NK-92 treated with Interleukin-12 subunit alpha and Interleukin-12 subunit beta, amount 100 ng/mL, for 24 hours (cell line): ENCODE results near the gene MIER2.
"Not testable (repeated sequence)": the region's sequence is repeated elsewhere in the genome, so short reads cannot be mapped to it uniquely, and the experiment has no call there.

Source experiments
- DNase-seq: peaks from one replicate; lab custom pipeline; 2025; lab: John Stamatoyannopoulos, UW

Gene MIER2

GRCh38 chr19:344625-345319, at the start of gene MIER2:
TSS of gene MIER2 (minus strand) at chr19:344796. CDS start at chr19:344782, 14 bp downstream.
- DNase-seq = no peak

GRCh38 chr19:393560-393959, 49.0 kb upstream of the MIER2 start:
- DNase-seq = not testable (repeated sequence)

GRCh38 chr19:392375-392970, 47.9 kb upstream of the MIER2 start:
- peak; percentile 91 for DNase-seq

GRCh38 chr19:391726-392374, 47.3 kb upstream of the MIER2 start:
- DNase-seq = no peak

- DNase-seq = no peak
Observed at GRCh38 chr19:391207-391557, 46.6 kb upstream of the MIER2 start.

- no peak for DNase-seq
Observed at GRCh38 chr19:390386-391206, 46.0 kb upstream of the MIER2 start.

GRCh38 chr19:389935-390289, 45.3 kb upstream of the MIER2 start:
- DNase-seq = no peak

GRCh38 chr19:389255-389934, 44.8 kb upstream of the MIER2 start:
- no peak for DNase-seq

GRCh38 chr19:388691-389090, 44.1 kb upstream of the MIER2 start:
- no peak for DNase-seq

GRCh38 chr19:387777-388176, 43.2 kb upstream of the MIER2 start:
- DNase-seq = no peak

- DNase-seq = not testable (repeated sequence)
Observed at GRCh38 chr19:386632-387301, 42.2 kb upstream of the MIER2 start.

- not testable (repeated sequence) for DNase-seq
Observed at GRCh38 chr19:386189-386588, 41.6 kb upstream of the MIER2 start.

GRCh38 chr19:384799-385169, 40.2 kb upstream of the MIER2 start:
- DNase-seq = no peak

GRCh38 chr19:383922-384798, 39.6 kb upstream of the MIER2 start:
- DNase-seq = no peak

- DNase-seq = no peak
Observed at GRCh38 chr19:383040-383439, 38.4 kb upstream of the MIER2 start.

GRCh38 chr19:382578-382977, 38.0 kb upstream of the MIER2 start:
- peak; percentile 68 for DNase-seq

- DNase-seq = peak; percentile 62
Observed at GRCh38 chr19:381901-382300, 37.3 kb upstream of the MIER2 start.

- DNase-seq = not testable (repeated sequence)
Observed at GRCh38 chr19:380618-381219, 36.1 kb upstream of the MIER2 start.

GRCh38 chr19:379796-380195, 35.2 kb upstream of the MIER2 start:
- no peak for DNase-seq

GRCh38 chr19:378706-379105, 34.1 kb upstream of the MIER2 start:
- no peak for DNase-seq
